Measurements from ENCODE around the gene CCR4.

GRCh38 chr3:32969656-32970055 lies 18.2 kb downstream of the CCR4 start:
- TF ChIP-seq CTCF (IDR thresholded peaks at IDR 0.05) (no peak), POLR2A (IDR thresholded peaks at IDR 0.05) (no peak)
